Activated CD4-positive, alpha-beta T cell treated with anti-CD3 and anti-CD28 coated beads, Interleukin-10, Interleukin-2, amounts not matched to agents 100 ng/mL and 50 ng/mL, durations not matched to agents 16 hours and 8 hours (primary cell): ENCODE data around the gene OR51F2.
A peak's percentile ranks its signal among the peaks of the same experiment; 100 is the strongest.
"Not testable (repeated sequence)": the region's sequence is repeated elsewhere in the genome, so short reads cannot be mapped to it uniquely, and the experiment has no call there.

Experiments used
- DNase-seq: peaks from one replicate; pipeline ENCODE4 v3.0.0-alpha.2; 2020

Gene OR51F2, protein sequence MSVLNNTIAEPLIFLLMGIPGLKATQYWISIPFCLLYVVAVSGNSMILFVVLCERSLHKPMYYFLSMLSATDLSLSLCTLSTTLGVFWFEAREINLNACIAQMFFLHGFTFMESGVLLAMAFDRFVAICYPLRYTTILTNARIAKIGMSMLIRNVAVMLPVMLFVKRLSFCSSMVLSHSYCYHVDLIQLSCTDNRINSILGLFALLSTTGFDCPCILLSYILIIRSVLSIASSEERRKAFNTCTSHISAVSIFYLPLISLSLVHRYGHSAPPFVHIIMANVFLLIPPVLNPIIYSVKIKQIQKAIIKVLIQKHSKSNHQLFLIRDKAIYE

DNA sequence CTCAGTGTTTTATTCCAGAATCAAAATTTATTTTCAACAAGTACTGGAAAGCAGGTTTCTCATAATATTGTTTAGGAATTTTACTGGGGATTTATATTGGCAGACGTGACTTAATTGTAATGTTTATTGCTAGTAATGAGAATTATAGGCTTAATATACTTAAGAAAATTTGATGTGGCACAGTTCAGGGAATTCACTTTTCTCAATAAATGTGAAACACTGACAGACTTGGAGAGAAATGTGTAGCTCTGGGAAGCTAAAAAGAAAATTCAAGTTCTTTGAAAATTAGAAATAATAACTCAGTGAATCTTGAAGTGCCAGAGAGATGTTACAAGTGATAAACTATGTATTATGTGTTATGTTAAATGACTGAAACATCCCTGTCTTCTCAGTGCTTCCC lies at the start of gene OR51F2:
TSS of gene OR51F2 (plus strand) at position 301 of the 400 bp plus-strand sequence. CDS start 101 bp downstream, outside the sequence.
- DNase-seq, result no peak

DNA sequence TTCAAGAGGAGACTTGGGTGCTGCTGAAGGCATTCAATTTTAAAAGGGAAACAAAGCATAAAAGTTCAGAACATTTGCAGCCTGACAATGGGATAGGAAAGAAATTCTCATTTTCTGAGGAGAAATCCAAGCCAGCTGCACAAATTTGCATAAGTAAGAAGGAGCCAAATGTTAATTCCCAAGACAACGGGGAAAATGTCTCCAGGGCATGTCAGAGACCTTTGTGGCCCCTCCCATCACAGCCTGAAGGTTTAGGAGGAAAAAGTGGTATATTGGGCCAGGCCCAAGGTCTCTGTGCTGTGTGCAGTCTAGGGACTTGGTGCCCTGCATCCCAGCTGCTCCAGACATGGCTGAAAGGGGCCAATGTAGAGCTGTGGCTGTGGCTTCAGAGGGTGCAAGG lies 38.7 kb upstream of the OR51F2 start:
- no peak for DNase-seq

DNA sequence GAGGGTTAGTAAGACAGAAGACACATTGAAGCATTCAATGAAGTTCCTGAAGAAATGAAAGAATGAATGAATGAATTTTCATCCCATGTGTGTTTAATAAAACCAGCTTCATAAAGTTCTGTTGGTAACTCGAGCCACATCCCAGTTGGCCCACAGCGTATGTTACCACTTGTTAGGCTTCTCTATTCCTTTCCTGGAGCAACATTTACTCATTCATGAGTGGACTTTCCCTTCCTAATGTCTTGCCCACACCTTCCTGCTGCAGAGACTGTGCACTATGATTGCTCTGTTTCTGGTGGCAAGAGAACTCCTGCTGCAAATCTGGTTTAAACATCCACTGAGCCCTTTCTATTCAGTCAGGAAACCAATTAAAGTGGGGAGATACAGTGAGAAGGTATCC lies 23.9 kb upstream of the OR51F2 start:
- no peak for DNase-seq

DNA sequence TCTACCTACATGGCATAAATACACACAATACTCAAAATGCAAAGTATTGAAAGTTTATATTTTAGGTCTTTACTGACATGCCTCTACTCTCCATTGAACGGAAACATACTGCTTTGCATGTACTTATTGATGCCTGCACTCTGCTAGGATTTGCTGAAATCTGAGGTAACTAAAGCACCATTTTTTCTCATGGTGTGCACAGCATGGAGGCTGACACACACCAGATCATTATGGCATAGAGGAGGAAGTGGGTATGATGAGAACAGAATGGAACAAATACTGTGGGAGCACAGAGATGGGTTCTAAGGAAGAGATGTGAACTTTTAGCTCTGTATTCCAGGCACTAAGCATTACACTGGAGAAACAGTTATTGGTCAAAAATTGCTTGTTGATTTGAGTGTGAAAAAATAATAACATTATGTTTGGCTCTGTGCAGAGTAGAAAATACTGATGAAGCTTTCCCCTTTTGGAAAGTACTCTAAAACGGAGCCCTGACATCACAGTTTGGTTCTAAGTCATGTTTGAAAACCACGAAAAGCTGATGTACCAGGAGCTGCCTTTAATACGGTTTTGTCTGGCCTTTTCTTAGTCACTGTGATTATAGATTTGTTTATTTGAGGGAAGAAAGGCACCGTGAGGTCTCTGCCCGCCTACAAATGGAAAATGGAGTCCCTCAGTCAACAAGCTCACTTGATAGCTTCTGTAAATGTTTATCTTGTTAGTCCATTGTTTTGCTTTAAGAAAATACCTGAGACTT lies 22.5 kb upstream of the OR51F2 start:
- DNase-seq, result peak; percentile 8

DNA sequence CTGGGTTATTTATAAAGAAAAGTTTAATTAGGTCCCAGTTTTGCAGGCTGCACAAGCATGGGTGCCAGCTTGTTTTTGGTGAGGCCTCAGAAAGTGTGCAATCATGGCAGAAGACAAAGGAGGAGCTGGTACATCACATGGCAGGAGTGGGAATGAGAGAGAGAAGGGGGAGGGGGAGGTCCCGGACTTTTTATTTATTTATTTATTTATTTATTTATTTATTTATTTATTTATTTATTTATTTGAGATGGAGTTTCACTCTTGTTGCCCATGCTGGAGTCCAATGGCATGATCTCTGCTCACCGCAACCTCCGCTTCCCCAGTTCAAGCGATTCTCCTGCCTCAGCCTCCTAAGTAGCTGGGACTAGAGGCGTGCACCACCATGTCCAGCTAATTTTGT lies 19.8 kb upstream of the OR51F2 start:
- not testable (repeated sequence) for DNase-seq

DNA sequence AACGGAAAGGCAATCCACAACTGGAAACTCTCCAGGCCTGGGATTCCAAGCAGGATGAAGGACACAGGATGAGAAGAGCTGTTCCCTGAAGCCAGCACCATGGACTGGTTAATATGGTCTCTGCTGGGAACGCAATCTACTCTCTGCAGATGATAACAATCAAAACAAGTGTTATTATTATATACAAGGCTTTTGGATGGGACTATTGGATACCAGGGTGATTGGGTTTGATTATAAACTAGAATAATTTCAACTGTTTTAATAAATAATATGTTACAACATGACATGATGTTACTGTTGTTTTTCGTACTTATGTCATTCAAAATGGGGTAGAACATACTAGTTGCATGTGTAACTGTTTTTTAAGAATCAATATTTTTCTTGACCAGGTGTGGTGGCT lies 16.8 kb upstream of the OR51F2 start, which contains the start of gene OR52R1:
TSS of gene OR52R1 (minus strand) at position 101 of the 400 bp plus-strand sequence. CDS start at position 101, 0 bp downstream.
- DNase-seq, result no peak

DNA sequence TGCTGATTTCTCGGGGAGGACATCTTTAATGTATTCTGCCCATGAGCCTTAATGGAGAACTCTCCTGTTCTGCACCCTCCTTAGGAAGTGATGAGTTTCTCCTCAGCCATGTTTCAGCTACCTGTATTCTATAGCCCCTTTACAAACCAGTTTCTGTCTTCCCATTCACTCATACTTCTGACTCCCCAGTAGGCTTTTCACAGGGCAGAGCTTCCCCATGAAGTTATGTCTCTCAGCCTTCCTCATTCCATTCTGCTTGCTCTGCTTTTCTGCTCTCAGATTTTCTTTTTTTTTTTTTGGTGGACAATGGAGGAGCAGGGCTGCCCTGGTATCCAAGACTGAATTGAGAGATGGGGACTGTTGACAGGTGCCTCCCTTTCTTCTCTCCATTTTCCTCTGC lies 12.6 kb upstream of the OR51F2 start:
- no peak for DNase-seq

DNA sequence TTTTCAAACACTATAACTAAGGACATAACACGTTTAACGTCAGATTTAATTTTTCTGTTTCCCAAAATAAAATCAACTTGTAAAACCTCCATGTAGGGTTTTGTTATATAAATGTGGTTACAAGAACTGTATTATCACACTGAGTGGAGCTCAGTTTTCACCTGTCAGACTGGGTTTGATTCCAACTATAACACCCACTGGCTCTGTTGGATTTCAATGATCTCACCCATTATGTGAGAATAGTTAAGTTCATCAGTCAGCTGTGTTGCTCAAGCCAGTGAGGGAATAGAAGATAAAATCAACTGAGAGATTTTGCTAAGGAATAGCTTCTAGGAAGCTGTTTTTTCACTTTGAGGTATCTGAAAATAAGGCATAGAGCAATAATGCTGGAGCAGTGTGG lies 11.9 kb upstream of the OR51F2 start:
- DNase-seq, result no peak

DNA sequence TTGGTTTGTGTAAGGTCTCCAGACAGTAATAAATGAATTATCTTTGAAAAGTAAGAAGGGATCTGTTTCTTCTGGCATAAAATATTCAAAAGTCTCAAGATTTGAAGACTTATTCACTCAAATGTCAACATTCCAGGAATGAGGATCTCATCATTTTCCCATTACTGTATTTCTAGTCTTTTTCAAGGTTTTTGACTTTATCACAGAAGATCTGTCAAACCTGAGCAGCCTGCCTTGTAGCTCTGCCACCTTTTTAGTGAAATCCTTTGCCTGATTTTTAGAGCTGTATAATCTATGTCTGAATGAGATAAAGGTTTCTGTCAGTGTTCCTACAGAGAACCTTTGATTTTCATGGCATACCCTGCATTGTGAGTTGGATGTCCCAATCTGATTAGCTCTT lies 4.0 kb downstream of the OR51F2 start:
- no peak for DNase-seq

DNA sequence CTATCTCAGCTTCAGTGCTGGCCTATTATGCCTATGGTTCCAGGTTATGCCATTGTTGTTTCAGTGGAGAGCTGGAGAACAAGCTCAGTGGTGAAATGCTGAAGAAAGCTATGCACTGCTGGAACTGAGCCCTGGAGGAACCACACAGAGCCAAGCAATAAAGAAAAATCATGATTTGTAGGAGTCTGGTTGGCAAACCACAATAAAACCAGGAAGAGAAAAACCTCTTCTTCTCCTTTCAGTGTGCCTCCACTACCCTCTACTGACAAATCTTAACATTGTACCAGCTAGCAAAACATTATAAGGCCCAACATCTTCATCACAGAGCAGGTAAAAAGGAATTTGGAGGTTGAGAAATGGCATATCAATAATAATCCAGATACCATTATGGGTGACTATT lies 5.3 kb downstream of the OR51F2 start:
- no peak for DNase-seq

DNA sequence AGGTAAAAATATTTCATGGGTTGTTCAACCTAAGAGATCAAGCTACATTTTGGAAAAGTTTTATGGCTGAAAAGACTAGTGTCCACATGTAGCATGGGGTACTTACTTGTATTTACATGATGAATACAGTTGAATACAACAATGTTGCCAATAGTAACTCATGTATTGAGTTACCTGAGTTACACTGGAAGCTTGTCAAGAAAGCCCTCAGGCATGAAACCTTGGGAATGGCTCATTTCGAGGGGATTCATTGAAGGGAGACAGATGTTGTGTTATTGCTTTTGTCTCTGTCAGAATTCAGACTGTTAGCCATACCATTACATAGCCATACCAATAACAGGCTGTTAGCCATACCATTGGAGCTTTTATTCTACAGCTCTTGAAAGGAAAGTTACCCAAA lies 9.2 kb downstream of the OR51F2 start:
- no peak for DNase-seq

DNA sequence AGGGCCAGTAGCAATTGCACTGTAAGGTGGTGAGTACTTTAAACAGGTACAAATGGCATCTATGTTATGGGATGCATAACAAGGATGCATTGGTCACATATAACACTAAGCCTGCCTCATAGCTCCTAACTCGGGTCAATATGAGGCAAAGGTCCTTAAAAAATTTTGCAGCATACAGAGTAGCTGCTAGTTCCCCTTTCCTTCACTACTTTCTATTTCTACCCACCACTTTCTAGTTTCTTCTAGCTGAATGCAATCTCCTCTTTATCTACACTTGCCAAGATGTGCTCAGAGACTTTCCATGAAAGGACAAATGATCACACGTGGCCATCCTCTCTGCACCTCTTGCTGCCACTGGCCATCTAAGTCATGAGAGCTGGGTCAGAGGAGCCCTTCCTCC lies 9.8 kb downstream of the OR51F2 start:
- DNase-seq, result no peak

DNA sequence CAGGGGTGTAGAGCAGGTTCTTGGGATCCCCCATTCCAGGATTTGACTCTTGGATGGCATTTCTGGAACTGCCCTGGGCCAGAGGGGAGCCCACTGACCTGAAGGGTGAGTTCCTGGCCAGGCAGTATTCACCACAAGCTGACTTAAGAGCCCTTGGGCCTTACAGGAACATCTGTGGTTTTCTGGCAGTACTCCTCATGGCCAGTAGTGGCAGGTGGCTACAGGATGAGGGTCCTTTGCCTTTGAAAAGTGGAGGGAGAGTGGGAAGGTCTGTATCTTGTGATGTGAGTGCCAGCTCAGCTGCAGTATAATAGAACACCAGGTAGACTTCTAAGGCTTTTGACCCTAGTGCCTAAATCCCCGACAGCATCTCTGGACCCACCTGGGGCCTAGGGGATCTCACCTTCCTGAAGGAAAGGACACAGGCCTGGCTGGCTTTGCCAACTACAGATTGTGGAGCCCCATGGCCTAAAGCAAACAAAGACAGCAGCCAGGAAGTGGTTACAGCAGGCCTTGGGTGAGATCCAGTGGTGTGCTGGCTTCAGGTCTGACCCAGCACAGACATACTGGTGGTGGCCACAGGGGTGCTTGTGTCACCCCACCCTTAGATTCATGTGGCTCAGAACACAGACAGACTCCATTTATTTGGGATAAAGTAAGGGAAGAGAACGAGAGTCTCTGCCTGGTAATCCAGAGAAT lies 18.9 kb downstream of the OR51F2 start:
- DNase-seq, result no peak

DNA sequence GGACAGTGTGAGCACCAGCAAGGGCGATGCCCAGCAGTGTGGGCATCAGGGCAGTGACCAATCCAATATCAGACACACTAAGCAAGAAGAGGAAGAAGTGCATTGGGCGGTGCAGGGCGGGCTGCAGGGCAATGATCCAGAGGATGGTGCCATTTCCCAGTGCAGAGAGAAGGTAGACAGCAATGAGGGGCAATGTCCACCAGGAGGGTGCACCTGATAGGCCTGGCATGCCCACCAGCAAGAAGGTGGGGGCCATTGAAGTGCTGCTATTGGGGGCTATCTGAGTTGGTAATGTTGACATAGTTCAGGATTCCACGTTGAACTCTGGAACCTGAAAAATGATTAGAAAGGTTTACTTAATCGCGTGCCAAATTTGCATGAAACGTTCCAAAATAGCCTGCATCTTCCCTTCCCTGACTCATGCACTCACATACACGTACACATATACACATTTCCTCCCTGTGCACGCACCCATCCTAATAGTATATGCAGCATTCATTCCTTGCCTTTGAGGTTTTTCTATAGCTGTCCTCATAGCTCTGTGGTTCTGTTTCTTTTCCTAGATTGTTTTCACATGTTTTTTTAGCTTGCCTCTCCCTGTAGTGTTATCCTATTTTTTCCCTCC lies 27.9 kb downstream of the OR51F2 start, which contains the start of gene OR51S1:
TSS of gene OR51S1 (minus strand) at position 301 of the 625 bp plus-strand sequence. CDS start at position 301, 0 bp downstream.
- DNase-seq, result no peak

DNA sequence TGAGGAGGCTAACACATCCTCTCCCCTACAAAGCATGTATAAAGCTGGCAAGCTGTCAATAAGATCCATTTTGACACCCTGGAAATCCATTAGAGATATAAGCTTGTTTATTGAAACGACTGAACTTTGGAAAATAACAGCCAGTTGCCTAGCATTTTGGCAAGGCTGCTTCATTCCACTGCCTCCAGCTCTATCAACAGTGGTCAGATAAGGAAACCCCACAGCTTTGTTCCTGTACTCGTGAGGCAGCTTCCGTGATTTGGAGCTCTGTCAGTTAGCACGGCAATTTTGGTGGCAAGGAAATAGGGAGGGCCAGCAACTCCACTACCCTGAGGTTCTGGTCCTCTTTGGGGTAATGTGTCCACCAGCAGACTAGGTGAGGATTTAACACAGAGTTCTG lies 29.9 kb downstream of the OR51F2 start:
- DNase-seq, result no peak

DNA sequence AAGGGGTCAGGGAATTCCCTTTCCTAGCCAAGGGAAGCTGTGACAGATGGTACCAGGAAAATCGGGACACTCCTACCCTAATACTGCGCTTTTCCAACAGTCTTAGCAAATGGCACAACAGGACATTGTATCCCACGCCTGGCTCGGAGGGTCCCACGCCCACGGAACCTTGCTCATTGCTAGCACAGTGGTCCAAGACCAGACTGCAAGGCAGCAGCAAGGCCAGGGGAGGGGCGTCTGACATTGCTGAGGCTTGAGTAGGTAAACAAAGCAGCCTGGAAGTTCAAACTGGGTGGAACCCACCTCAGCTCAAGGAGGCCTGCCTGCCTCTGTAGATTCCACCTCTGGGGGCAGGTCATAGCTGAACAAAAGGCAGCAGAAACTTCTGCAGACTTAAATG lies 33.2 kb downstream of the OR51F2 start:
- DNase-seq, result not testable (repeated sequence)

DNA sequence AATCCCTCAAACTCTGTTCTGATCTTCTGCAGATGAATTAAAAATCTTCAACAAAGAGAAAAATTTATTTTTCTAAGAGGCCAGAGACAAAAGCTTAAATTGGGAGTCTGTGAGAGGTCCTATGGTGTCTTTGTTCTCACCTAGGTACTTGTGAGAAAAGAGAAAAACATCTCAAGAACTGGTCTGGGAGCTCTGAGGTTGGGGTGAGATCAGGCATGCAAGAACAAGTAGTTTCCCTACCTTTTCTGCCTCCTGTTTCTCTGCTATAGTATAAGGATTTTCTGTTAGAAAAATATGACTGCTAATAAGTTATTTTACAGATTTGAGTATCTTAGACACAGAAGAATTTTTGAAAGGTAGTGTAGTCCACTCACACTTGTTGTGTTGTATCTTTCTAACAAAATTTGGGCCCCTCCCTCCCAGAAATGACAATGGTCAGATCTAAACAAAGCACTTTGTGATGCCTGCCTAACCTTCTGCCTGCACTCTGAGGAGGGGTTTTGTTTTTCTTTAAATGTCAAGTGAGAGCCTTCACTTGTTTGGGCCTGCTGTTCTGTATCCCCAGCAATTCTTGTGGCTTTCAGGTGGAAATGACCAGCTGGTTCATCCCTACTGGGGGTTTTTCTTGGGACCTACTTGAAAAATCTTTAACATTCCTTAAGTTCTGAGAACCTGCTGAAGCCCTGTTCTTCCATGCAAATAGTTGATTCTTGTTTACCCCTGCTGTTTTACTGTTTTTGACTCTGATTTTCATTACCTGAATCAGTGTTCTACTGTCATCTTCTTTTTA lies 41.5 kb downstream of the OR51F2 start:
- no peak for DNase-seq

DNA sequence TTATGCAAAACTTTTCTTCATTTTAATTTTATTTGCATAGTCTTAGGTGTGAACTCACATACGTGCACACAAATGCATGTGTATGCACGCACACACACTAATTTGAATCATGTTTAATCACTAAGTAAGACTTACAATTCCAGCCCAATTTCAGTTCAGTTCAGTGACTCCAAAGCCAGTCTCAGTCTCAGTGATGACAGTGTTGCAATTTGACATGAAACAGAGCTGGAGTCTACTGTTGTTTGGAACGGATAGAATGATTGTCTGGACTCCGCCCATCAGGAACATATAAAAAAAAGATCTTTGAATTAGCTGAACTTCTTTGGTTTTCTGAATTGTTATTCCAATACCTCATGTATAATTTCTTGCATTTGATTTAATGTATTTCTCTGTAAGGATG lies 42.8 kb downstream of the OR51F2 start:
- no peak for DNase-seq

DNA sequence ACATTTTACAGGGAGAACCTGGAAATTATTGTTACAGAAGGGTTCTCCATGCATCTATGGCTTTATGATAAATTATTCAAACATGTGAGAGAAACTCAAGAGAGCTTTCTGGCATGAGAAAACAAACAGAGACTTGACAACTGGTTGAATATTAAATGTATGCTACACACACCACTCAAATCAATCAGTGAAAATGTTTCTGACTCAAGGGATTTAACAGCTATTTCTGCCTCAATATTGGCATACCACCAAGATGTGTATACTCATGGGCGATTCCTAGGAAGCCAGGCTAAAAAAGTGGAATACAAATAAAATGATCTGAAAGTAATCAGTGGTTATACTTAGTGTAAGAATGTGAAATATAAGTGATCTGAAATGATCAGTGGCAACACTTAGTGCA lies 44.7 kb downstream of the OR51F2 start:
- DNase-seq, result no peak
